Activated T-cell treated with anti-CD3 and anti-CD28 coated beads, Interleukin-2, amount 50 U/mL, for 72 hours (primary cell): ENCODE data around the gene SH3GL1. TPM values are rescaled to one million over a fixed set of nuclear protein-coding genes. Genes with fewer than 3 reads are reported as not detected.
A peak's percentile ranks its signal among the peaks of the same experiment; 100 is the strongest.

Experiments used
- ATAC-seq, 2 donors: fragments of 150-1000 bp; cut with Tn5 transposase; replicated peaks in 1 of 2; 2 replicates each; pipeline ENCODE4 v1.10.0; 2021; ENCODE audit warnings: moderate library complexity in 2 of 2, mild to moderate bottlenecking in 1 of 2
- DNase-seq, 2 donors: peaks; one replicate each; pipeline ENCODE4 v3.0.0; 2021 to 2022; ENCODE audit warnings: mixed read lengths in 1 of 2
- H3K27ac Mint-ChIP-seq: one replicate; pipeline ENCODE4 v1.8.0; 2022; ENCODE audit warnings: mild to moderate bottlenecking, moderate library complexity, mixed read lengths
- H3K27me3 Mint-ChIP-seq: one replicate; pipeline ENCODE4 v1.8.0; 2022; ENCODE audit warnings: low read depth, mixed read lengths
- H3K36me3 Mint-ChIP-seq, 2 donors: one replicate each; pipeline ENCODE4 v1.8.0; 2022; ENCODE audit warnings: mixed read lengths in 2 of 2, mild to moderate bottlenecking in 1 of 2; ENCODE audit not compliant: insufficient read depth in 2 of 2
- H3K4me1 Mint-ChIP-seq: one replicate; pipeline ENCODE4 v1.8.0; 2022; ENCODE audit warnings: low read depth, mixed read lengths
- H3K4me3 Mint-ChIP-seq, 2 donors: one replicate each; pipeline ENCODE4 v1.8.0; 2022; ENCODE audit warnings: mild to moderate bottlenecking in 2 of 2, mixed read lengths in 2 of 2, moderate library complexity in 2 of 2
- H3K9me3 Mint-ChIP-seq, 2 donors: one replicate each; pipeline ENCODE4 v1.8.0; 2022; ENCODE audit warnings: mixed read lengths in 2 of 2
- total RNA-seq, 2 donors: library from RNA; stranded (reverse); gene quantifications; one replicate each; pipeline ENCODE4 v1.2.3, GENCODE V29; 2022

SH3GL1 gene
- total RNA-seq, 2 donors from 2014 or later, result 40.6 TPM

- no peak overlapping the region for H3K27ac Mint-ChIP-seq
- DNase-seq (no peak), ATAC-seq (no peak)
- no peaks in the 10 kb centered on the region for H3K27me3 Mint-ChIP-seq
- H3K4me3 Mint-ChIP-seq, result no peak overlapping the region
- no peaks in the 10 kb centered on the region for H3K9me3 Mint-ChIP-seq
- peaks cover 27% of the 10 kb centered on the region for H3K4me1 Mint-ChIP-seq
- peaks cover 2 to 4% of the 10 kb centered on the region in 2 donors for H3K36me3 Mint-ChIP-seq
Observed at GRCh38 chr19:4386041-4386782, 14.1 kb downstream of the SH3GL1 start.

GRCh38 chr19:4385291-4386040 is 14.9 kb downstream of the SH3GL1 start:
- H3K4me3 Mint-ChIP-seq, result no peak overlapping the region
- ATAC-seq (no peak), DNase-seq (no peak)
- H3K36me3 Mint-ChIP-seq, result peaks cover 2 to 4% of the 10 kb centered on the region in 2 donors
- H3K4me1 Mint-ChIP-seq, result peaks cover 27% of the 10 kb centered on the region
- H3K27ac Mint-ChIP-seq, result no peak overlapping the region
- no peaks in the 10 kb centered on the region for H3K27me3 Mint-ChIP-seq
- H3K9me3 Mint-ChIP-seq, result no peaks in the 10 kb centered on the region

GRCh38 chr19:4380254-4380727 is 20.1 kb downstream of the SH3GL1 start:
- Mint-ChIP-seq H3K9me3 (no peaks in the 10 kb centered on the region), H3K36me3 (no peaks in the 10 kb centered on the region), H3K4me1 (peaks cover 63% of the 10 kb centered on the region), H3K27me3 (no peaks in the 10 kb centered on the region), H3K27ac (peak overlapping the region; percentile 83), H3K4me3 (peak overlapping the region; percentile 76 to 87)
- DNase-seq, result peak; percentile 36 to 42
- ATAC-seq, result peak; percentile 46 to 65

- Mint-ChIP-seq H3K27ac (peak overlapping the region; percentile 83), H3K9me3 (no peaks in the 10 kb centered on the region), H3K4me3 (peak overlapping the region; percentile 76 to 87), H3K4me1 (peaks cover 67% of the 10 kb centered on the region), H3K27me3 (no peaks in the 10 kb centered on the region), H3K36me3 (no peaks in the 10 kb centered on the region)
- DNase-seq, result peak; percentile 42 to 50
- ATAC-seq, result peak; percentile 72 to 79
Observed at GRCh38 chr19:4379383-4380253, 20.7 kb downstream of the SH3GL1 start.

GRCh38 chr19:4378886-4379285 is 21.5 kb downstream of the SH3GL1 start:
- no peaks in the 10 kb centered on the region for H3K36me3 Mint-ChIP-seq
- H3K27me3 Mint-ChIP-seq, result no peaks in the 10 kb centered on the region
- no peak overlapping the region for H3K27ac Mint-ChIP-seq
- no peaks in the 10 kb centered on the region for H3K9me3 Mint-ChIP-seq
- DNase-seq, result no peak
- peaks cover 70% of the 10 kb centered on the region for H3K4me1 Mint-ChIP-seq
- ATAC-seq, result no peak
- H3K4me3 Mint-ChIP-seq, result peak overlapping the region; percentile 76 to 87

GRCh38 chr19:4376991-4377781 is 23.2 kb downstream of the SH3GL1 start:
- H3K9me3 Mint-ChIP-seq, result no peaks in the 10 kb centered on the region
- H3K4me1 Mint-ChIP-seq, result peaks cover 79% of the 10 kb centered on the region
- DNase-seq, result no peak
- H3K27me3 Mint-ChIP-seq, result no peaks in the 10 kb centered on the region
- no peaks in the 10 kb centered on the region for H3K36me3 Mint-ChIP-seq
- ATAC-seq, result no peak
- peak overlapping the region; percentile 49 for H3K27ac Mint-ChIP-seq
- no peak overlapping the region for H3K4me3 Mint-ChIP-seq

- peak overlapping the region; percentile 49 for H3K27ac Mint-ChIP-seq
- H3K9me3 Mint-ChIP-seq, result no peaks in the 10 kb centered on the region
- no peak for ATAC-seq
- peaks cover 80% of the 10 kb centered on the region for H3K4me1 Mint-ChIP-seq
- no peak for DNase-seq
- no peaks in the 10 kb centered on the region for H3K27me3 Mint-ChIP-seq
- no peak overlapping the region for H3K4me3 Mint-ChIP-seq
- no peaks in the 10 kb centered on the region for H3K36me3 Mint-ChIP-seq
Observed at GRCh38 chr19:4376671-4376990, 23.7 kb downstream of the SH3GL1 start.

DNA sequence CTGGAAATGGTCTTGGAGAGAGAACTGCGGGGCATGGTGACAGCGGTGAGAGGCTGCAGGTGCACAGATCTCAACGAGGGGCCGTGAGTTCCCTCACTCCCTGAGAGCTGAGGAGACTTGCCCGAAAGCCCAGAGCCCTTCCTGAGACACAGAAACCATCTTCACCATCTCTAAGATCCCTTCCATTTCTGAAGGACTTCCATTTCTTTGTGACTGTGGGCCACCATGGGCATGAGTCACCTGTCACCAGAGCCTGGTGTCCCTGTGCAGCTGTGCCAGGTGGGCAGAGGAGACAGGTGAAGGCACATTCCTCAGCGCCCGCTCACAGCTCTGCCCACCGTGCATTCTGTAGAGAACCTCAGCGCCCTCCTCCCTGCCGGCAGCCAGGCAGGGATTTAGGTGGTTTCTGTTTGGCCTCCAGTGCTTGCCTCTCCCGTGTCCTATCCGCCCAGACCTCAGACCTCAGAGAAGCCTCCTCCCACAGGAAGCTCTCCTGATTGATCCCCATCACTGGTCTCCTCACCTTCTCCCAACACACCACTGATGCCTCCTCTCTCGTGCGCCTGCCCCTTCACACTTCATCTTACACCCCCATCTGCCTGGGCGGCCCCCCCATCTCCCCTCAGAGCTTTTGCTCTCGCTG is 24.2 kb downstream of the SH3GL1 start:
- DNase-seq (no peak), ATAC-seq (no peak)
- H3K4me3 Mint-ChIP-seq, result no peak overlapping the region
- peaks cover 80% of the 10 kb centered on the region for H3K4me1 Mint-ChIP-seq
- no peaks in the 10 kb centered on the region for H3K9me3 Mint-ChIP-seq
- H3K27ac Mint-ChIP-seq, result no peak overlapping the region
- no peaks in the 10 kb centered on the region for H3K27me3 Mint-ChIP-seq
- no peaks in the 10 kb centered on the region for H3K36me3 Mint-ChIP-seq

- Mint-ChIP-seq H3K27me3 (no peaks in the 10 kb centered on the region), H3K27ac (no peak overlapping the region), H3K36me3 (no peaks in the 10 kb centered on the region), H3K4me3 (no peak overlapping the region), H3K9me3 (no peaks in the 10 kb centered on the region), H3K4me1 (peaks cover 80% of the 10 kb centered on the region)
- DNase-seq, result no peak
- no peak for ATAC-seq
Observed at GRCh38 chr19:4375164-4376027, 25.0 kb downstream of the SH3GL1 start.

- no peak for DNase-seq
- Mint-ChIP-seq H3K27me3 (no peaks in the 10 kb centered on the region), H3K4me3 (no peak overlapping the region), H3K27ac (no peak overlapping the region), H3K4me1 (peaks cover 80% of the 10 kb centered on the region), H3K36me3 (no peaks in the 10 kb centered on the region), H3K9me3 (no peaks in the 10 kb centered on the region)
- no peak for ATAC-seq
Observed at GRCh38 chr19:4374498-4375163, 25.7 kb downstream of the SH3GL1 start.
